HG02973 (cell line): ENCODE results near the gene MAPKAP1.
"Not testable (repeated sequence)": the region's sequence is repeated elsewhere in the genome, so short reads cannot be mapped to it uniquely, and the experiment has no call there.

Experiments used
- ATAC-seq: cut with Tn5 transposase; IDR thresholded peaks from one replicate; pipeline ENCODE4 v1.9.1; 2021; ENCODE audit warnings: moderate library complexity; ENCODE audit not compliant: unreplicated experiment

MAPKAP1 gene

DNA sequence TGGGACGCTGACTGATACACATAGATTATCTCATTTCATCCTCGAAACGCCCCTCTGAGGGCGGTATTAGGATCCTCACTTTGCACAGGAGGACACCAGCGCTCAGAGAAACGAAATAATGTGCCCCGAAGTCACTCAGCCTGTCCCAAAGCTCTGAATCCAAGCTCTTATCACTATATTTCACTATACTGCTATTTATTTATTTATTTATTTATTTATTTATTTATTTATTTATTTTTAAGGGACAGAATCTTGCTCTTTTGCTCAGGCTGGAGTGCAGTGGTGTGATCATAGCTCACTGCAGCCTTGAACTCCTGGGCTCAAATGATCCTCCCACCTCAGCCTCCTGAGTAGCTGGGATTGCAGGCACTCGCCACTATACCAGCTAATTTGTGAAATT, 306.8 kb downstream of the MAPKAP1 start:
- not testable (repeated sequence) for ATAC-seq

DNA sequence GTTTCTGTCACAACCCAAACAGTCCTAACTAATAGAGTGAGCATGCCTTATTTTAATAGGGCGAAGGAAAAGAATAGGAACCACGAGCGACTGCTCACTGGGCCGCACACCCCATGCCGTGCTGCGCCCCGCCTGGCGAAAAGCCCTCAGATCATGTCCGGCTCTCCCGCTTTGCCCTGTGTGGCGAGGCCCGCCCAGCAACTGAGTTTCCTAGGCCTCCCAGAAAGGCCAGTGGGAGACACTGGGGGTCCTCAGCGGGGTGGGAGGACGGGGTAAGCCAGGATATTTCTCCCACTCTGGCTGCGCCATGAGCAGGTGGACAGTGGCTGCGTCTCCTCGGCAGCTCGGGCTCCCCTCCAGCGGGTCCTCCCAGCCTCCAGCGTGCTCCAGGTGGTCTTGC, 307.3 kb downstream of the MAPKAP1 start:
- ATAC-seq: no peak

DNA sequence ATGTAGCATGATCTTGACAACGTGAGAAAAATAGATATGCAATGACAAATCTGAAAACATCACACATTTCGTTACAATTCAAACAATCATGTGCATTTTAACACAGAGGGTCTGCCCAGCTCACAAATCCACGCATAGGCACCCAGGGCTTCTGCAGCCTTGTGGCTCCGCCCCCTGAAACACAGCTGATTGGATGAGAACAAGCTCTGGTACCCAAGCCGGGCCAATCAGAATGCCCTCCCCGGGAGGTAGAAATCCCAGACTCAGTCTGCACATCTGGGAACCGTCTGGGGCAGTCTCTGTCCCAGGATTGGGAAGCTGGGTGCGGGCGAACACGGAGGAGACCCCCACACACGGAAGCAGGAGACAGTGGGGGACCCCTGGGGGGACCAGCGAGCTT, 307.8 kb downstream of the MAPKAP1 start:
- ATAC-seq: no peak

DNA sequence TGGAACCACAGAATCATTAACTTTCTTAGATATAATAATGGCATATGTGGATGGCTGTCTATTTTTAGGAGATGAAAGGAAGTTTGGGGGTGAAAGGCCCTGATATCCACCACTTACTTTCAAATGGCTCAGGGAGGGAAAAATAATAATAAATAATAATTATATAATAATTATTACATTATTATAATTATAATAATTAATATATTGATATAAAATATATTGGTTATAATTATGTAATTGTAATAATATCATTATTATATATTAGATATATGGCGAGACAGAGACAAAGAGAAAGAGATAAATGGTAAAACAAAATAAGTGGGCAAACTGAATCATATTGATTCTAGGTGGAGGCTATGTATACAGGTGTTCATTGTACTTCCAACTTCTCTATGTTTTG, 308.8 kb downstream of the MAPKAP1 start:
- no peak for ATAC-seq

DNA sequence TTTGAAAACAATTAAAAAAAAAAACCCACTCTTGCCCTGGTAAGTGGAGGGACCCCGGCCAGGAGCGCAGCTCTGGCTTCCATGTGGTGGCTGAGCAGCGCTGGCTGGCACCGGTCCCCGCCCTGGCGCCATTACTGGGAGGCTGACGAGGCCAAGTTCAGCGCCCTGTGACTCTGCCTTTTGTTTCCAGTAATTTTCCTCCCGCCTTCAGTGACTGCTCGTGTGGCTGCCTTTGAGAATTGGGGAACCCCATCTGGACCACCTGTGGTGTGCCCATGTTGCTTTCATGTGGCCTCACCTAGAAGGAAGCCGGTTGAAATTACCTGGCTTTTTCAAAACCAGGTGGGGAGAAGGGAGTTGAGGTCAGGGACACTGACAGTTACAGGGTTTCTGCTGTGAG, 309.3 kb downstream of the MAPKAP1 start:
- ATAC-seq: no peak

DNA sequence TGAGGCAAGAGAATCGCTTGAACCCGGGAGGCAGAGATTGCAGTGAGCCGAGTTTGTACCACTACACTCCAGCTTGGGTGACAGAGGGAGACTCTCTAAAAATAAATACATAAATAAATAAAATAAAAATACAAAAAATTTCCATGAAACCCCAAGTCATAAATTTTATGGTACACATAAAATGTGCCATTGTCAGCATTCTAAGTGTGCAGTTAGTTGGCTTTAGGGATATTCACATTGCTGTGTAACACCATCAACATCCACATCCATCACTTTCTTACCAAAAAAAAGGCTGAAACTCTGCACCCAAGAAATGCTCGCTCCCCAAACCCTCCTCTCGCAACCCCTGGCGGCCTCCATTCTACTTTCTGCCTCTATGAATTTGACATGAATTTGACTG, 310.2 kb downstream of the MAPKAP1 start:
- no peak for ATAC-seq

DNA sequence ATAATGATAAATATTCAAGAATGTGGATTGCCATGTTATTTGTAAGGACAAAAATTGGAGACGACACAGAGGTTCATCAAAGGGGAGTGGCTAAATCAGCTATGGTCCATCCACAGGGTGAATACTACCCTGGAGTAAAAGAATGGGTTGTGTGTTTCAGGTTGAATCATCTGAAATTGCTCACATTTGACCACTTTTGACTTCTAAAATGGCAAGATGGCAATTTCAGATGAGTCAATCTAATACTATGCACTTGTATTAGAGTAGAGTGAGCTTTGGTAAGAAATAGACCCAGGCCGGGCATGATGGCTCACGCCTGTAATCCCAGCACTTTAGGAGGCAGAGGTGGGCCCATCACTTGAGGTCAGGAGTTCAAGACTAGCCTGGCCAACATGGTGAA, 313.6 kb downstream of the MAPKAP1 start:
- ATAC-seq: no peak

DNA sequence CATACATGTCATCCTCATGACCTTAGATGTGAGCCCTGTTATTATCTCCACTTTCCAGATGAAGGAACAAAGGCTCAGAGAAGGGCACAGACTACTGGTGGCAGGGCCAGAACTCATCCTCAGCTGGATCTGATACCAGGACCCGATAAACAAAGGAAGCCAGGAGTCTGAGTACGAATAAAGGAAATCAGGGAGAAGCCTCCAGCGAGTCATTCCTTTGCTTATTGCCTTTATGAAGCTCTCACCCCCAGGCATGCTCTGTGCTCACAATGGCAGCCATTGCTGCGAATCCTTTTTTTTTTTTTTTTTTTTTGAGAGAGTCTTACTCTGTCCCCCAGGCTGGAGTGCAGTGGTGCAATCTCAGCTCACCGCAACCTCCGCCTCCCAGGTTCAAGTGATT, 315.3 kb downstream of the MAPKAP1 start:
- no peak for ATAC-seq

DNA sequence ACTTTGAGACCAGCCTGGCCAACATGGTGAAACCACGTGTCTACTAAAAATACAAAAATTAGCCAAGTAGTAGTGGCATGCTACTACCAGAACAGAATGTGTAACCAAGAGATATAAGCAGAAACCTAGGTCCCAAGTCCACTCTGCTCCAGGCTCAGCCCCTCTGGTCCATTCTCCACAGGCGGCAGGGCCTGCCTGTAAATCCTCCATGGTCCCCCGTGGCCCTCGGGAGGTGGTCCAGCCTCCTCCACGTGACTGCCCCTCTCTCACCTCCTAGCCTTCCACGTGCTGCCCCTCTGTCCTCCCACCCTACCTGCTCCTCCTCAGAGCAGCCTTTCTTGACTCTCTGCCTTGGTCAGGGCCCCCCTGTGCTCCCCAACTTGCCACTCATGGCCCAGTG, 318.0 kb downstream of the MAPKAP1 start:
- ATAC-seq: no peak

DNA sequence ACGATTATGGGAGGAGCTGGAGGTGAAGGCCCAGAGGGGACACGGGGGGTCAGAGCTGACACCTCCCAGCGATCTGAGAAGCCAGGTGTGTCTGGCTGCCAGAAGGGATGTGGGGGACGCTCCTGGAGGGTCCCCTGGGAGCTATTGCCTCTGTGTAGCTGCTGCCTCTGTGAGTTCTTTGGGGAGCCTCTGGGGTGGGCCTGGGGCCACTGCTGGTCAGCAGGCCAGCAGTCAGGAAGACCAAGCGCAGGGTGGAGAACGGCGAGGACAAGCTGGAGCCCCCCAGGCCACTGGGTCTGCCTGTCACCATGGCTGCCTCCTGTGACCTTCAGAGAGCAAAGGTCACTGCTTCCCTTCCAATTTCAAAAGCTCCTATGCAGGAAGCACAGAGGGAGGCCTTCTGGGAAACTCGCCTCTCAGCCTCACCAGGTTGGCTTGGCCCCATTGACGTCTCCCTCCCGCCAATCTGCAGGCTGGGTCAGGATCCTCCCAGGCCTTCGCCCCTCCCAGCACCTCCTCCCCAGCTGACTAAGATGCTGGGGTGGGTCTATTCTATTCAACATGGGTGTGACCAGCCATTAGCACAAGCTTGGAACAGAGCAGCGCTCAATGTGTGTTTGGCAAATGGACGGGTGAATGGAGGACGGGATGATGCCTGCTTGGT, 319.0 kb downstream of the MAPKAP1 start:
- no peak for ATAC-seq
